ENCODE measurements around the gene PLPP1. TPM values are rescaled to one million over a fixed set of nuclear protein-coding genes. Genes with fewer than 3 reads are reported as not detected.

Gene PLPP1
- total and polyA plus RNA-seq, 2 of the 13 experiments (the other 11 are each of a cell fraction or from before 2014, with no cell fraction given): 7.3 to 12.1 TPM

- TF ChIP-seq ZNF577 (CRISPR knock-in tag; IDR thresholded peaks at IDR 0.05; ENCODE audit: borderline replicate concordance, low read depth) (no peak), KDM2A (CRISPR knock-in tag; IDR thresholded peaks at IDR 0.05; ENCODE audit: borderline replicate concordance, low read depth) (no peak; the same call in 1 of the 2 replicates), SOX5 (CRISPR knock-in tag; IDR thresholded peaks at IDR 0.05; ENCODE audit: borderline replicate concordance) (peak; percentile 53; the same call in 1 of the 2 replicates), MZF1 (CRISPR knock-in tag; IDR thresholded peaks at IDR 0.05; ENCODE audit: borderline replicate concordance) (no peak), AKNA (CRISPR knock-in tag; IDR thresholded peaks at IDR 0.05; ENCODE audit: borderline replicate concordance) (no peak), HDAC6 (IDR thresholded peaks at IDR 0.05; ENCODE audit: low read depth, low read length) (no peak), ZNF335 (CRISPR knock-in tag; IDR thresholded peaks at IDR 0.05) (no peak), SMARCE1 (IDR thresholded peaks at IDR 0.05; ENCODE audit: borderline replicate concordance) (no peak), ELF3 (CRISPR knock-in tag; IDR thresholded peaks at IDR 0.05) (no peak), SOX6 (IDR thresholded peaks at IDR 0.05) (no peak), SOX6 (CRISPR knock-in tag; IDR thresholded peaks at IDR 0.05) (peak; percentile 57; the same call in 1 of the 2 replicates), FOXO1 (CRISPR knock-in tag; IDR thresholded peaks at IDR 0.05) (peak; percentile 68), JARID2 (CRISPR knock-in tag; IDR thresholded peaks at IDR 0.05; ENCODE audit: insufficient replicate concordance) (no peak), NRL (CRISPR knock-in tag; IDR thresholded peaks at IDR 0.05; ENCODE audit: borderline replicate concordance) (peak; percentile 27; the same call in 1 of the 2 replicates), ZBTB10 (CRISPR knock-in tag; IDR thresholded peaks at IDR 0.05; ENCODE audit: borderline replicate concordance) (no peak; the same call in 1 of the 2 replicates), ZNF607 (CRISPR knock-in tag; IDR thresholded peaks at IDR 0.05; ENCODE audit: borderline replicate concordance) (no peak), ZBTB38 (CRISPR knock-in tag; IDR thresholded peaks at IDR 0.05) (no peak), SMAD9 (CRISPR knock-in tag; IDR thresholded peaks at IDR 0.05) (no peak), FOXO4 (CRISPR knock-in tag; conservative IDR thresholded peaks at IDR 0.05) (no peak)
Measured at GRCh38 chr5:55429613-55430253, 105.0 kb downstream of the PLPP1 start (continued).

Data from HepG2 (cell line).